ENCODE data around the gene NUMBL. TPM values are rescaled to one million over a fixed set of nuclear protein-coding genes. Genes with fewer than 3 reads are reported as not detected.
"Not testable (repeated sequence)": the region's sequence is repeated elsewhere in the genome, so short reads cannot be mapped to it uniquely, and the experiment has no call there.

NUMBL gene
- total RNA-seq, 1 donor from 2014 or later, result 20.9 TPM

DNA sequence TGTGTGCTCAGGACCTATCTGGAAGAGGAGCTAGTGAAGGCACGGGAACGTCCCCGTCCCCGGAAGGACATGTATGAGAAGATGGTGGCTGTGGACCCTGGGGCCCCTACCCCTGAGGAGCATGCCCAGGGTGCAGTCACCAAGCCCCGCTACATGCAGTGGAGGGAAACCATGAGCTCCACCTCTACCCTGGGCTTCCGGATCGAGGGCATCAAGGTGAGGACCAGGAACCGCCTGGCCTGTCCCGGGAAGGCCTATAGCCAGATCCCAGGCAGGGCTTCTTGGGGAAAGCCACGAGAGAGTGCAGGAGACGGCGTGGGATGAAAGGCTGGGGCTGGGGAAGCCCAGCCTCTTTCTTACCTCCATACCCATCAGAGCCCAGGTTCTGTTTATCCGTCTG lies 42.7 kb upstream of the NUMBL start:
- H3K27me3 Mint-ChIP-seq, result no peaks in the 10 kb centered on the region
- no peak overlapping the region for H3K27ac Mint-ChIP-seq
- H3K9me3 Mint-ChIP-seq (ENCODE audit: low read depth), result no peaks in the 10 kb centered on the region
- no peaks in the 10 kb centered on the region for H3K4me1 Mint-ChIP-seq (ENCODE audit: low read depth)
- DNase-seq (ENCODE audit: low spot score, unreplicated experiment), result no peak
- peaks cover 34% of the 10 kb centered on the region for H3K36me3 Mint-ChIP-seq (ENCODE audit: insufficient read depth)
- TF ChIP-seq CTCF (IDR thresholded peaks at IDR 0.05; ENCODE audit: unreplicated experiment), result no peak
- H3K4me3 Mint-ChIP-seq (ENCODE audit: low read depth), result no peak overlapping the region

GRCh38 chr19:40732304-40732703 lies 41.9 kb upstream of the NUMBL start:
- H3K27ac Mint-ChIP-seq; DNase-seq (ENCODE audit: low spot score, unreplicated experiment); H3K27me3 Mint-ChIP-seq; H3K4me1 Mint-ChIP-seq (ENCODE audit: low read depth); H3K4me3 Mint-ChIP-seq (ENCODE audit: low read depth); H3K9me3 Mint-ChIP-seq (ENCODE audit: low read depth): not testable (repeated sequence)
- peaks cover 30% of the 10 kb centered on the region for H3K36me3 Mint-ChIP-seq (ENCODE audit: insufficient read depth)

GRCh38 chr19:40730065-40730464 lies 39.6 kb upstream of the NUMBL start:
- not testable (repeated sequence) for H3K4me1 Mint-ChIP-seq (ENCODE audit: low read depth); H3K27ac Mint-ChIP-seq; H3K9me3 Mint-ChIP-seq (ENCODE audit: low read depth); H3K4me3 Mint-ChIP-seq (ENCODE audit: low read depth); DNase-seq (ENCODE audit: low spot score, unreplicated experiment); H3K27me3 Mint-ChIP-seq
- peaks cover 34% of the 10 kb centered on the region for H3K36me3 Mint-ChIP-seq (ENCODE audit: insufficient read depth)

- TF ChIP-seq CTCF (IDR thresholded peaks at IDR 0.05; ENCODE audit: unreplicated experiment), result no peak
- H3K36me3 Mint-ChIP-seq (ENCODE audit: insufficient read depth), result peaks cover 23% of the 10 kb centered on the region
- H3K4me3 Mint-ChIP-seq (ENCODE audit: low read depth), result no peak overlapping the region
- no peak for DNase-seq (ENCODE audit: low spot score, unreplicated experiment)
- no peak overlapping the region for H3K27ac Mint-ChIP-seq
- no peaks in the 10 kb centered on the region for H3K9me3 Mint-ChIP-seq (ENCODE audit: low read depth)
- no peaks in the 10 kb centered on the region for H3K27me3 Mint-ChIP-seq
- H3K4me1 Mint-ChIP-seq (ENCODE audit: low read depth), result peaks cover 1% of the 10 kb centered on the region
These were observed 35.8 kb upstream of the NUMBL start for GRCh38 chr19:40726279-40726678.

- Mint-ChIP-seq H3K4me1 (ENCODE audit: low read depth) (peaks cover 13% of the 10 kb centered on the region), H3K27me3 (no peaks in the 10 kb centered on the region), H3K27ac (no peak overlapping the region), H3K4me3 (ENCODE audit: low read depth) (no peak overlapping the region), H3K9me3 (ENCODE audit: low read depth) (no peaks in the 10 kb centered on the region), H3K36me3 (ENCODE audit: insufficient read depth) (peaks cover 22% of the 10 kb centered on the region)
- no peak for TF ChIP-seq CTCF (IDR thresholded peaks at IDR 0.05; ENCODE audit: unreplicated experiment)
- no peak for DNase-seq (ENCODE audit: low spot score, unreplicated experiment)
These were observed 34.4 kb upstream of the NUMBL start for GRCh38 chr19:40724855-40725254.

GRCh38 chr19:40724315-40724714 lies 33.9 kb upstream of the NUMBL start:
- Mint-ChIP-seq H3K4me3 (ENCODE audit: low read depth) (no peak overlapping the region), H3K27me3 (no peaks in the 10 kb centered on the region), H3K27ac (no peak overlapping the region), H3K9me3 (ENCODE audit: low read depth) (no peaks in the 10 kb centered on the region), H3K36me3 (ENCODE audit: insufficient read depth) (peaks cover 22% of the 10 kb centered on the region), H3K4me1 (ENCODE audit: low read depth) (peaks cover 18% of the 10 kb centered on the region)
- no peak for TF ChIP-seq CTCF (IDR thresholded peaks at IDR 0.05; ENCODE audit: unreplicated experiment)
- DNase-seq (ENCODE audit: low spot score, unreplicated experiment), result no peak

All from progenitor cell of endocrine pancreas (in vitro differentiated cells).